Testis (tissue), 2 donors: ENCODE data around the gene CCDC154.

ENCODE experiments used
- POLR2A ChIP-seq: fragments of 450-650 bp; IDR thresholded peaks from one replicate; pipeline ENCODE4 v1.6.1; 2017; ENCODE audit warnings: antibody characterized with exemption, mild to moderate bottlenecking, moderate library complexity
- TF ChIP-seq, protein P1 (sequence below), 3 experiments: fragments of 450-650 bp in 2 of 3; fragments of 200-600 bp in 1 of 3; sonication (generic) in 1 of 3; IDR thresholded peaks; one replicate each; pipeline ENCODE4 v1.5.1; 2016 to 2019; ENCODE audit warnings: antibody characterized with exemption in 3 of 3, mild to moderate bottlenecking in 2 of 3, moderate library complexity in 1 of 3

DNA sequence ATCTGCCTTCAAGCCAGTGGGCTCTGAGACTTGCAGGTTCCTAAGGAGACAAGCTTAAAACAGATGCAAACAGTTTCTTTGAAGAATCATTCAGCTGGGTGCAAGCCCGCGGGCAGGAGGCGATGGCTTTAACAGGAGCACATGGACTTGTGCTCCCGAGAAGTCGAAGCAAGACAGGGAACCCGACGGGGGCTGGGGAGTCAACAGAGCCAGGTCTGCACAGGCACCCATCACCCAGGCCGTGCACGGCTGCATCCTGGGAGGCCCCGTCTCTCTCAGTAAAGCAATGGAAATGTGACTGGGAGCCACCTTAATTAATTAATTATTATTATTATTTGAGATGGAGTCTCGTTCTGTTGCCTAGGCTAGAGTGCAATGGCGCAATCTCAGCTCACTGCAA, 44.7 kb upstream of the CCDC154 start:
- TF ChIP-seq, protein P1, sequence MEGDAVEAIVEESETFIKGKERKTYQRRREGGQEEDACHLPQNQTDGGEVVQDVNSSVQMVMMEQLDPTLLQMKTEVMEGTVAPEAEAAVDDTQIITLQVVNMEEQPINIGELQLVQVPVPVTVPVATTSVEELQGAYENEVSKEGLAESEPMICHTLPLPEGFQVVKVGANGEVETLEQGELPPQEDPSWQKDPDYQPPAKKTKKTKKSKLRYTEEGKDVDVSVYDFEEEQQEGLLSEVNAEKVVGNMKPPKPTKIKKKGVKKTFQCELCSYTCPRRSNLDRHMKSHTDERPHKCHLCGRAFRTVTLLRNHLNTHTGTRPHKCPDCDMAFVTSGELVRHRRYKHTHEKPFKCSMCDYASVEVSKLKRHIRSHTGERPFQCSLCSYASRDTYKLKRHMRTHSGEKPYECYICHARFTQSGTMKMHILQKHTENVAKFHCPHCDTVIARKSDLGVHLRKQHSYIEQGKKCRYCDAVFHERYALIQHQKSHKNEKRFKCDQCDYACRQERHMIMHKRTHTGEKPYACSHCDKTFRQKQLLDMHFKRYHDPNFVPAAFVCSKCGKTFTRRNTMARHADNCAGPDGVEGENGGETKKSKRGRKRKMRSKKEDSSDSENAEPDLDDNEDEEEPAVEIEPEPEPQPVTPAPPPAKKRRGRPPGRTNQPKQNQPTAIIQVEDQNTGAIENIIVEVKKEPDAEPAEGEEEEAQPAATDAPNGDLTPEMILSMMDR (IDR thresholded peaks at IDR 0.05): no peak
- no peak for TF ChIP-seq POLR2A
